ENCODE results near the gene RAP1GAP2.

The RAP1GAP2 gene

GRCh38 chr17:3011891-3012290 is 215.7 kb downstream of the RAP1GAP2 start:
- Histone ChIP-seq H3K27ac (ENCODE audit: low read depth, low read length) (no peak overlapping the region), H3K9me3 (ENCODE audit: insufficient read depth, low read depth, low read length) (no peaks in the 10 kb centered on the region), H2BK12ac (ENCODE audit: low read length) (no peak overlapping the region), H3K14ac (ENCODE audit: low read length) (no peak overlapping the region), H3K79me2 (ENCODE audit: control insufficient read depth, insufficient read depth, low read length, poor library complexity) (no peaks in the 10 kb centered on the region), H2BK5ac (ENCODE audit: low read depth, low read length, poor library complexity) (no peak overlapping the region), H2BK120ac (ENCODE audit: insufficient read depth, low read length, poor library complexity) (no peak overlapping the region), H3K36me3 (ENCODE audit: control insufficient read depth in 1 of 2, insufficient read depth in 2 of 2, low read length in 2 of 2) (peaks cover 8 to 15% of the 10 kb centered on the region in 2 experiments), H3K4me2 (ENCODE audit: low read length) (no peak overlapping the region), H2AFZ (ENCODE audit: insufficient read depth, low read length, poor library complexity) (no peak overlapping the region), H4K12ac (ENCODE audit: low read depth, low read length) (no peak overlapping the region), H3K9ac (ENCODE audit: low read length) (no peak overlapping the region), H4K91ac (ENCODE audit: low read depth, low read length) (no peak overlapping the region), H4K8ac (ENCODE audit: low read depth, low read length) (no peak overlapping the region), H2AK5ac (ENCODE audit: low read length) (no peak overlapping the region), H3K27me3 (ENCODE audit: insufficient read depth, low read length) (no peaks in the 10 kb centered on the region), H3K79me1 (ENCODE audit: low read length) (no peaks in the 10 kb centered on the region), H3K4me3 (ENCODE audit: low read depth, low read length) (no peak overlapping the region), H3K4ac (ENCODE audit: low read depth, low read length) (no peak overlapping the region), H3K23ac (ENCODE audit: low read length) (no peak overlapping the region), H3K4me1 (ENCODE audit: control insufficient read depth in 1 of 2, insufficient read depth in 2 of 2, low read length in 2 of 2) (peaks cover 4 to 6% of the 10 kb centered on the region in 2 experiments), H3K18ac (ENCODE audit: low read length) (no peak overlapping the region)
- DNase-seq, result no peak
- no CpG with 5 or more reads among the region's 7 CpGs for WGBS (ENCODE audit: extremely low coverage, insufficient coverage, insufficient read length)

GRCh38 chr17:3012926-3013581 is 216.8 kb downstream of the RAP1GAP2 start:
- Histone ChIP-seq H4K12ac (ENCODE audit: low read depth, low read length) (no peak overlapping the region), H3K9ac (ENCODE audit: low read length) (no peak overlapping the region), H3K4me3 (ENCODE audit: low read depth, low read length) (no peak overlapping the region), H3K23ac (ENCODE audit: low read length) (no peak overlapping the region), H3K27ac (ENCODE audit: low read depth, low read length) (no peak overlapping the region), H3K9me3 (ENCODE audit: insufficient read depth, low read depth, low read length) (no peaks in the 10 kb centered on the region), H4K91ac (ENCODE audit: low read depth, low read length) (no peak overlapping the region), H3K18ac (ENCODE audit: low read length) (no peak overlapping the region), H3K36me3 (ENCODE audit: control insufficient read depth in 1 of 2, insufficient read depth in 2 of 2, low read length in 2 of 2) (peaks cover 6 to 16% of the 10 kb centered on the region in 2 experiments), H3K4ac (ENCODE audit: low read depth, low read length) (no peak overlapping the region), H3K4me2 (ENCODE audit: low read length) (no peak overlapping the region), H2BK12ac (ENCODE audit: low read length) (no peak overlapping the region), H2AFZ (ENCODE audit: insufficient read depth, low read length, poor library complexity) (no peak overlapping the region), H3K14ac (ENCODE audit: low read length) (no peak overlapping the region), H3K79me1 (ENCODE audit: low read length) (no peaks in the 10 kb centered on the region), H3K27me3 (ENCODE audit: insufficient read depth, low read length) (no peaks in the 10 kb centered on the region), H2BK120ac (ENCODE audit: insufficient read depth, low read length, poor library complexity) (no peak overlapping the region), H3K79me2 (ENCODE audit: control insufficient read depth, insufficient read depth, low read length, poor library complexity) (no peaks in the 10 kb centered on the region), H3K4me1 (ENCODE audit: control insufficient read depth in 1 of 2, insufficient read depth in 2 of 2, low read length in 2 of 2) (peaks cover 4 to 6% of the 10 kb centered on the region in 2 experiments), H4K8ac (ENCODE audit: low read depth, low read length) (no peak overlapping the region), H2BK5ac (ENCODE audit: low read depth, low read length, poor library complexity) (no peak overlapping the region), H2AK5ac (ENCODE audit: low read length) (no peak overlapping the region)
- no CpG with 5 or more reads among the region's 21 CpGs for WGBS (ENCODE audit: extremely low coverage, insufficient coverage, insufficient read length)
- DNase-seq, result peak; percentile 64 to 81

GRCh38 chr17:3015890-3016289 is 219.7 kb downstream of the RAP1GAP2 start:
- no peak overlapping the region for H4K8ac ChIP-seq (ENCODE audit: low read depth, low read length)
- no peak overlapping the region for H3K4me2 ChIP-seq (ENCODE audit: low read length)
- H2BK5ac ChIP-seq (ENCODE audit: low read depth, low read length, poor library complexity), result no peak overlapping the region
- H3K79me1 ChIP-seq (ENCODE audit: low read length), result no peaks in the 10 kb centered on the region
- DNase-seq, result no peak
- no peak overlapping the region for H3K4ac ChIP-seq (ENCODE audit: low read depth, low read length)
- H3K79me2 ChIP-seq (ENCODE audit: control insufficient read depth, insufficient read depth, low read length, poor library complexity), result no peaks in the 10 kb centered on the region
- no peak overlapping the region for H3K18ac ChIP-seq (ENCODE audit: low read length)
- H2AK5ac ChIP-seq (ENCODE audit: low read length), result no peak overlapping the region
- no peak overlapping the region for H3K14ac ChIP-seq (ENCODE audit: low read length)
- H3K9ac ChIP-seq (ENCODE audit: low read length), result no peak overlapping the region
- H3K27ac ChIP-seq (ENCODE audit: low read depth, low read length), result no peak overlapping the region
- H4K12ac ChIP-seq (ENCODE audit: low read depth, low read length), result no peak overlapping the region
- no peak overlapping the region for H3K23ac ChIP-seq (ENCODE audit: low read length)
- no peak overlapping the region for H2AFZ ChIP-seq (ENCODE audit: insufficient read depth, low read length, poor library complexity)
- no CpG with 5 or more reads among the region's 7 CpGs for WGBS (ENCODE audit: extremely low coverage, insufficient coverage, insufficient read length)
- H2BK12ac ChIP-seq (ENCODE audit: low read length), result no peak overlapping the region
- no peaks in the 10 kb centered on the region for H3K27me3 ChIP-seq (ENCODE audit: insufficient read depth, low read length)
- peaks cover 2% of the 10 kb centered on the region for H3K9me3 ChIP-seq (ENCODE audit: insufficient read depth, low read depth, low read length)
- H3K36me3 ChIP-seq (ENCODE audit: control insufficient read depth in 1 of 2, insufficient read depth in 2 of 2, low read length in 2 of 2), result peaks cover 10 to 11% of the 10 kb centered on the region in 2 experiments
- peaks cover 4 to 6% of the 10 kb centered on the region in 2 experiments for H3K4me1 ChIP-seq (ENCODE audit: control insufficient read depth in 1 of 2, insufficient read depth in 2 of 2, low read length in 2 of 2)
- H4K91ac ChIP-seq (ENCODE audit: low read depth, low read length), result no peak overlapping the region
- no peak overlapping the region for H3K4me3 ChIP-seq (ENCODE audit: low read depth, low read length)
- no peak overlapping the region for H2BK120ac ChIP-seq (ENCODE audit: insufficient read depth, low read length, poor library complexity)

- no peak overlapping the region for H2AFZ ChIP-seq (ENCODE audit: insufficient read depth, low read length, poor library complexity)
- H3K27me3 ChIP-seq (ENCODE audit: insufficient read depth, low read length), result no peaks in the 10 kb centered on the region
- H4K8ac ChIP-seq (ENCODE audit: low read depth, low read length), result no peak overlapping the region
- H4K91ac ChIP-seq (ENCODE audit: low read depth, low read length), result no peak overlapping the region
- no peak overlapping the region for H3K4me3 ChIP-seq (ENCODE audit: low read depth, low read length)
- H3K9me3 ChIP-seq (ENCODE audit: insufficient read depth, low read depth, low read length), result peaks cover 2% of the 10 kb centered on the region
- no peak overlapping the region for H3K4ac ChIP-seq (ENCODE audit: low read depth, low read length)
- H3K79me1 ChIP-seq (ENCODE audit: low read length), result no peaks in the 10 kb centered on the region
- no peak overlapping the region for H2AK5ac ChIP-seq (ENCODE audit: low read length)
- H4K12ac ChIP-seq (ENCODE audit: low read depth, low read length), result no peak overlapping the region
- no peak overlapping the region for H3K23ac ChIP-seq (ENCODE audit: low read length)
- H3K18ac ChIP-seq (ENCODE audit: low read length), result no peak overlapping the region
- H3K4me2 ChIP-seq (ENCODE audit: low read length), result no peak overlapping the region
- no CpG with 5 or more reads among the region's 15 CpGs for WGBS (ENCODE audit: extremely low coverage, insufficient coverage, insufficient read length)
- no peak overlapping the region for H3K27ac ChIP-seq (ENCODE audit: low read depth, low read length)
- no peaks in the 10 kb centered on the region for H3K79me2 ChIP-seq (ENCODE audit: control insufficient read depth, insufficient read depth, low read length, poor library complexity)
- no peak overlapping the region for H2BK120ac ChIP-seq (ENCODE audit: insufficient read depth, low read length, poor library complexity)
- peaks cover 8 to 11% of the 10 kb centered on the region in 2 experiments for H3K36me3 ChIP-seq (ENCODE audit: control insufficient read depth in 1 of 2, insufficient read depth in 2 of 2, low read length in 2 of 2)
- no peak overlapping the region for H2BK12ac ChIP-seq (ENCODE audit: low read length)
- peaks cover 4 to 6% of the 10 kb centered on the region in 2 experiments for H3K4me1 ChIP-seq (ENCODE audit: control insufficient read depth in 1 of 2, insufficient read depth in 2 of 2, low read length in 2 of 2)
- no peak for DNase-seq
- no peak overlapping the region for H2BK5ac ChIP-seq (ENCODE audit: low read depth, low read length, poor library complexity)
- H3K9ac ChIP-seq (ENCODE audit: low read length), result no peak overlapping the region
- H3K14ac ChIP-seq (ENCODE audit: low read length), result no peak overlapping the region
These were observed 221.7 kb downstream of the RAP1GAP2 start for GRCh38 chr17:3017936-3018335.
